Erythroblast (primary cell): ENCODE measurements around the gene PHACTR3.

ENCODE experiments used
- GATA1 ChIP-seq: IDR thresholded peaks from 2 replicates; pipeline ENCODE4 v1.6.1; 2011; ENCODE audit warnings: low read depth, mild to moderate bottlenecking, control low read depth, low read length, moderate library complexity
- POLR2A ChIP-seq: IDR thresholded peaks from 2 replicates; pipeline ENCODE4 v1.6.1; 2011; ENCODE audit warnings: mild to moderate bottlenecking, low read length

GRCh38 chr20:59790346-59790745 lies 186.0 kb downstream of the PHACTR3 start:
- TF ChIP-seq POLR2A: no peak
- TF ChIP-seq GATA1: no peak
